Prostate gland (tissue), 2 donors: ENCODE results near the gene KHDC4.

Source experiments
- CTCF ChIP-seq, 4 experiments: fragments of 200-600 bp in 2 of 4; fragments of 450-650 bp in 2 of 4; sonication (generic) in 2 of 4; IDR thresholded peaks; 1 replicate in 3 of 4; 2 replicates in 1 of 4; pipeline ENCODE4 v1.5.1; 2016 to 2019; ENCODE audit warnings: antibody characterized with exemption in 4 of 4, mild to moderate bottlenecking in 2 of 4, moderate library complexity in 2 of 4
- POLR2A ChIP-seq: fragments of 450-650 bp; IDR thresholded peaks from one replicate; pipeline ENCODE4 v1.6.1; 2016; ENCODE audit warnings: antibody characterized with exemption, mild to moderate bottlenecking
- POLR2AphosphoS5 ChIP-seq: sonication (generic); formaldehyde crosslinking; IDR thresholded peaks from one replicate; pipeline ENCODE4 v1.6.1; 2017; ENCODE audit warnings: antibody characterized with exemption

DNA sequence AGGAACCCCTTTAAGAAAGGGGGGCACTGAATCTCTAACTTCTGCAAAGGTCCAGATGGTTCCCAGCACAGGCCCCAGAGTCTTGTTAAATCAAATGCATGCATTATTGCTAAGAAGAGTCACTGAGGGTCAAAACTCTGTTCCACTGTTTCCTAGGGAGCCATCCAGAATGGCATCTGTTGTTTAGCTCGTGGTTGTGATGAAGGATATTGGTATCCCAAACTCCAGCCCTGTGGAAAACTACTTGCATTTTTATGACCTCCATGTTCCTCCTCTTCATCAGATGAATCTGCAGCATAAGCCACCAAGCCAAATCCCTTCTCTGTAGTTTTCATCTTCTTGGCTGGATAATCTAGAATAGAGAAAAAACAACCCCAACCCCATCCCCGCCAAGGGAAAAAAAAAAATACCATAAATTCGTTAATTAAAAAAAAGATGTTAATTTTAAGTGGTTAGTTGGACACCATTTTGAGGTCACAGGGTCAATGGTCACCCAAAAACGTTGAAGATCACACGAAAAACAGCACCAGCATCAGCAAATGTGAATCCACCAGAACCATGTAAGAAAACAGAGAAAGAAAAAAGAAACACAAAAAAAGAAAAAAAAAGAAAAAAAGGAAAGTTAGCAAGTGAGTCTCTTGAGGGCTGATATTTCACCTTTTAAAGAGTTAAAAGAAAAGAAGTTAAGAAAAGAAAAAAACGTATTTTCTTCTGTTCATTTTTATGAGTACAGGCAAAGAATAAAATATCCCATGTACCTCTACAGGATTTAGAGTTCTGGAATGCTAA is 20.1 kb downstream of the KHDC4 start:
- no peak for TF ChIP-seq CTCF (IDR thresholded peaks at IDR 0.05)
- TF ChIP-seq POLR2A, result no peak
- TF ChIP-seq POLR2AphosphoS5, result no peak
